Hepatic stellate cell (primary cell): ENCODE results near the gene HHIPL2.

Experiments
- DNase-seq: peaks from one replicate; pipeline ENCODE4 v3.0.0; 2011; ENCODE audit warnings: low spot score

HHIPL2 gene

GRCh38 chr1:222547944-222548671 is at the start of gene HHIPL2:
Gene HHIPL2, minus strand, starts transcription at chr1:222548104. Its CDS starts 60 bp downstream, at chr1:222548044.
- DNase-seq, result no peak

- no peak for DNase-seq
These were observed 48.8 kb upstream of the HHIPL2 start for GRCh38 chr1:222596696-222597095.

- no peak for DNase-seq
These were observed 46.9 kb upstream of the HHIPL2 start for GRCh38 chr1:222594789-222595188.

GRCh38 chr1:222592171-222592570 is 44.3 kb upstream of the HHIPL2 start:
- peak; percentile 25 for DNase-seq

GRCh38 chr1:222589462-222590302 is 41.8 kb upstream of the HHIPL2 start, which contains the start of gene TAF1A:
Gene TAF1A, minus strand, starts transcription at chr1:222589933.
- peak; percentile 76 for DNase-seq

- no peak for DNase-seq
These were observed 40.2 kb upstream of the HHIPL2 start for GRCh38 chr1:222588135-222588534.

- DNase-seq, result no peak
These were observed 38.9 kb upstream of the HHIPL2 start for GRCh38 chr1:222586842-222587241.

GRCh38 chr1:222583079-222583478 is 35.2 kb upstream of the HHIPL2 start:
- DNase-seq, result no peak

- DNase-seq, result no peak
These were observed 34.3 kb upstream of the HHIPL2 start for GRCh38 chr1:222582099-222582774.

- no peak for DNase-seq
These were observed 31.4 kb upstream of the HHIPL2 start for GRCh38 chr1:222579316-222579715.

GRCh38 chr1:222570837-222571236 is 22.9 kb upstream of the HHIPL2 start:
- no peak for DNase-seq

GRCh38 chr1:222561656-222562055 is 13.8 kb upstream of the HHIPL2 start:
- DNase-seq, result no peak

- no peak for DNase-seq
These were observed 9.7 kb upstream of the HHIPL2 start for GRCh38 chr1:222557574-222557973.

- DNase-seq, result no peak
These were observed 9.2 kb upstream of the HHIPL2 start for GRCh38 chr1:222557148-222557547.

GRCh38 chr1:222555992-222556615 is 8.2 kb upstream of the HHIPL2 start:
- DNase-seq, result no peak

GRCh38 chr1:222554177-222554576 is 6.3 kb upstream of the HHIPL2 start:
- DNase-seq, result no peak

- no peak for DNase-seq
These were observed 5.0 kb upstream of the HHIPL2 start for GRCh38 chr1:222552882-222553281.

GRCh38 chr1:222547260-222547614 is 667 bp downstream of the HHIPL2 start:
- no peak for DNase-seq

- peak; percentile 82 for DNase-seq
These were observed 1.2 kb downstream of the HHIPL2 start for GRCh38 chr1:222546548-222547259.

GRCh38 chr1:222546091-222546490 is 1.8 kb downstream of the HHIPL2 start:
- no peak for DNase-seq

- no peak for DNase-seq
These were observed 4.1 kb downstream of the HHIPL2 start for GRCh38 chr1:222543817-222544216.

- no peak for DNase-seq
These were observed 7.3 kb downstream of the HHIPL2 start for GRCh38 chr1:222540598-222540995.
